Central memory CD8-positive, alpha-beta T cell (primary cell): ENCODE data around the gene C1GALT1.

Source experiments
- ATAC-seq: fragments of 150-1000 bp; cut with Tn5 transposase; replicated peaks from 2 replicates; pipeline ENCODE4 v1.10.0; 2022; ENCODE audit warnings: mild to moderate bottlenecking, moderate FRiP score, moderate number of reproducible peaks; ENCODE audit not compliant: poor library complexity, severe bottlenecking; ENCODE audit errors: extremely low read depth
- DNase-seq, 2 donors: peaks; one replicate each; pipeline ENCODE4 v3.0.0; 2021; ENCODE audit warnings: low spot score in 2 of 2
- H3K27ac Mint-ChIP-seq: one replicate; pipeline ENCODE4 v1.8.0; 2022; ENCODE audit warnings: low read depth, mild to moderate bottlenecking, moderate library complexity, mixed read lengths
- H3K27me3 Mint-ChIP-seq: one replicate; pipeline ENCODE4 v1.8.0; 2022; ENCODE audit warnings: mixed read lengths
- H3K36me3 Mint-ChIP-seq: one replicate; pipeline ENCODE4 v1.8.0; 2022; ENCODE audit warnings: mild to moderate bottlenecking, moderate library complexity, mixed read lengths; ENCODE audit not compliant: insufficient read depth
- H3K4me1 Mint-ChIP-seq: one replicate; pipeline ENCODE4 v1.8.0; 2022; ENCODE audit warnings: mixed read lengths
- H3K4me3 Mint-ChIP-seq: one replicate; pipeline ENCODE4 v1.8.0; 2022; ENCODE audit warnings: mild to moderate bottlenecking, moderate library complexity, mixed read lengths
- H3K9me3 Mint-ChIP-seq: one replicate; pipeline ENCODE4 v1.8.0; 2022; ENCODE audit warnings: mixed read lengths

C1GALT1 gene

GRCh38 chr7:7257899-7258692 lies 75.8 kb downstream of the C1GALT1 start:
- Mint-ChIP-seq H3K27me3 (no peaks in the 10 kb centered on the region), H3K4me1 (peaks cover 28% of the 10 kb centered on the region), H3K4me3 (peak overlapping the region; percentile 66), H3K36me3 (peaks cover 5% of the 10 kb centered on the region), H3K9me3 (peaks cover 5% of the 10 kb centered on the region), H3K27ac (peak overlapping the region; percentile 91)
- DNase-seq (no peak), ATAC-seq (peak; percentile 77)

GRCh38 chr7:7261863-7262262 lies 79.5 kb downstream of the C1GALT1 start:
- Mint-ChIP-seq H3K36me3 (peaks cover 7% of the 10 kb centered on the region), H3K9me3 (peaks cover 5% of the 10 kb centered on the region), H3K4me1 (peaks cover 23% of the 10 kb centered on the region), H3K27me3 (no peaks in the 10 kb centered on the region), H3K4me3 (no peak overlapping the region), H3K27ac (no peak overlapping the region)
- ATAC-seq (no peak), DNase-seq (no peak)

DNA sequence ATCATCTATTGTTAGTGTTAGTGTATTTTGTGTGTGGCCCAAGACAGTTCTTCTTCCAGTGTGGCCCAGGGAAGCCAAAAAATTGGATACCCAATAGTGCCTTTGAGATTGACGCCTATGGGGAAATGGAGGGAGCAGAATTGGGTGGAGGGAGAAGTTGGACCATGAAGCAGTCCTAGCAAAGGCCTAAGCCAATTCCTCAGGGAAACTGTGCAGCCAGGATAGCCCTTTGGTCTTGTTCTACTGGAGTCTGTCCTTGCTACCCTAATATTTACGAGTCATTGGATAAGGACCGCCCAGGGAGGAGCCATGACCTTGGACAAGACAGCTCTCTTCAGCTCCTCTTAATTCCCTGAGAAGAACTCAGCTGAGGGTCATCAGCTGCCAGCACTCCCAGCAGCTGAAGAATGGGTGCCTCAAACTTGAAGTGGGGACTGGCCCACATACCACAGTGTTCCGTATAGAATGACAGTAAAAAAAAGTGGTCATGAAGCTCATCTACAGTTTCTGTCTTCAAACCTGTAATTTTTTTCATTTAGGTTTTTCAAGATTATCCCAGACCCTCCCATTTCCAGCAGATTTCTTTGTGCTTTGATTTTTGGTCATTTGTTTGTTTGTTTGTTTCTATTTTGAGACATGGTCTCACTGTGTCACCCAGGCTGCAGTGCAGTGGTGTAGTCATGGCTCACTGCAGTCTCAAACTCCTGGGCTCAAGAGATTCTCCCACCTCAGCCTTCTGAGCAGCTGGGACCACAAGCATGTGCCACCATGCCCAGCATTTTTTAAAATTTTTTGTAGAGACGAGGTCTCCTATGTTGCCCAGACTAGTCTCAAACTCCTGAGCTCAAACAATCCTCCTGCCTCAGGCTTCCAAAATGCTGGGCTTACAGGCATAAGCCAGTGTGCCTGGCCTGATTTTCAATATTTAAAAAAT lies 81.2 kb downstream of the C1GALT1 start:
- Mint-ChIP-seq H3K27ac (no peak overlapping the region), H3K27me3 (no peaks in the 10 kb centered on the region), H3K9me3 (peaks cover 5% of the 10 kb centered on the region), H3K4me1 (peaks cover 10% of the 10 kb centered on the region), H3K36me3 (peaks cover 5% of the 10 kb centered on the region), H3K4me3 (no peak overlapping the region)
- ATAC-seq (no peak), DNase-seq (no peak)

DNA sequence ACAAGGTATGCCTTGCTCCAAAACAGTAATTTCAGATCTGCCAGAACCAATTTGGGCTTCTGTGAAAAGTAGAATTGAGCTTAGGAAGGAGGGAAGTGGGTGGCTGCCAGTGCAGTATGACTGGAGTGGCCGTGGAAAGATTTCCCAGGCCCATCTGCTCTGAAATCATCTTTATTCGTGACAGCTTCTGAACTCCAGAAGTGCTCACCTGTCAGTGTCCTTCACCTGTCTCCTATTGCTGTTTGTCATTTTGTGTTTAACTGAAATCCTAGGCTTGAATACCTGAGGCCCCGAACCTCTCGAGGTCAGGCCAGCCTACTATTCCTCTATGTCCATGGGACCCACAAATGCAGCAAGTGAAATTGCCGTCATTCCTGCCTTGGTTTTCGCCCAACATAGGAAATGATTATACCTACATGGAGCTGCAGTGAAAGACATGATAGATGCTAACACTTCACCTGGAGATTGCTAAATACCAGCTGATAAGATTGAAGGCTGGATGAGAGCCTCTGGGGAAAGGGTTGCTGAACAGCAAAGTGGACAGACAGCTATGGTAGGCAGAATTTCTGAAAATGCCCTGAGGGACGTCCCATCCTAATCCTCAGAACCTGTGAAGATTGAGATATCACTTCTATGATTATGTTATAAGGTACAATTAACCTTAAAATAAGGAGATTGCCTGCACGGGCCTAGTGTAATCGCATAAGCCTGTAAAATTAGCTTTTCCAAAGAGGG lies 82.1 kb downstream of the C1GALT1 start:
- Mint-ChIP-seq H3K27me3 (no peaks in the 10 kb centered on the region), H3K4me3 (no peak overlapping the region), H3K4me1 (peaks cover 2% of the 10 kb centered on the region), H3K9me3 (peaks cover 5% of the 10 kb centered on the region), H3K27ac (no peak overlapping the region), H3K36me3 (peaks cover 2% of the 10 kb centered on the region)
- no peak for ATAC-seq
- no peak for DNase-seq

DNA sequence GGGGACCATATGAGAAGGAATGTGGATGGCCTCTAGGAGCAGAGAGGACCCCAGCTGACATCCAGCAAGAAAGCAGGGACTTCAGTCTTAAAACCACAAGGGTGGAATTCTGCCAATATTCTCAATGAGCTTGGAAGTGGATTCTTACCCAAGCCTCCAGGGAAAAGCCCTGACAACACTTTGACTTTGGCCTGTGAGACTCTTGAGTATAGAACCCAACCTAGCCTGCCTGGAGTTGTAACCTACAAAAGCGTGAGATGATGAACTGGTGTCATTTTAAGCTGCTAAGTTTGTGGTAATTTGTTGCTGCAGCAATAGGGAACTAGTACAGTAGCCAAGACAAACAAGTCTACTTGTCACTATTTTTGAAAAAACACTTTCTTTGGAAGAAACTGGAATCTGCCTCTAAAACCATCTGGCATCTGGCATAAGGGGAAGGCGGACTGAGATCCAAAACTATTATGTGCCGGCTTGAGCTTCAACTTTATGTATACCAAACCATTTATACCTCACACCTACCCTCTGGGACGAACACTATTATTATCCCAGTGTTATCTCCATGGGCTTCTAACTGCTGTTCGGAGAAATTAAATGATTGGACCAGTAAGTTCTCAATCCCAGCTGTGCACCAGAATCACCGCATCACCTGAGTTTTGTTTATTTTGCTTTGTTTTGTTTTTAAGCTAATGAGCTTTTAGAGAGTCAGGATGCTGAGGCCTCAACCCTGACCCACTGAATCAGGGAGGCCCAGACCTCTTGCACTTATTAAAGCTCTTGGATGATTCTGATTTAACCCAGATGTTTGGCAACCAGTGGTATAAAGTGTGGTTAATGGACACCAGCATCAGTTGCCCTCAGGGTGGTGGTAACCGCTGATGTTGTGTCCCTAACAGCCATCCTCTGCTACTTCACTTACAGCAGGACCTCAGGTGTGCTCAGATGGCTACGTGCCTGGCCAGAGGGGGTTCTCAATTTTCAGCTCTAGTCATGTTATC lies 83.0 kb downstream of the C1GALT1 start:
- no peak overlapping the region for H3K27ac Mint-ChIP-seq
- H3K36me3 Mint-ChIP-seq = peaks cover 2% of the 10 kb centered on the region
- no peak for ATAC-seq
- no peak overlapping the region for H3K4me3 Mint-ChIP-seq
- peaks cover 5% of the 10 kb centered on the region for H3K9me3 Mint-ChIP-seq
- no peaks in the 10 kb centered on the region for H3K4me1 Mint-ChIP-seq
- no peak for DNase-seq
- no peaks in the 10 kb centered on the region for H3K27me3 Mint-ChIP-seq

DNA sequence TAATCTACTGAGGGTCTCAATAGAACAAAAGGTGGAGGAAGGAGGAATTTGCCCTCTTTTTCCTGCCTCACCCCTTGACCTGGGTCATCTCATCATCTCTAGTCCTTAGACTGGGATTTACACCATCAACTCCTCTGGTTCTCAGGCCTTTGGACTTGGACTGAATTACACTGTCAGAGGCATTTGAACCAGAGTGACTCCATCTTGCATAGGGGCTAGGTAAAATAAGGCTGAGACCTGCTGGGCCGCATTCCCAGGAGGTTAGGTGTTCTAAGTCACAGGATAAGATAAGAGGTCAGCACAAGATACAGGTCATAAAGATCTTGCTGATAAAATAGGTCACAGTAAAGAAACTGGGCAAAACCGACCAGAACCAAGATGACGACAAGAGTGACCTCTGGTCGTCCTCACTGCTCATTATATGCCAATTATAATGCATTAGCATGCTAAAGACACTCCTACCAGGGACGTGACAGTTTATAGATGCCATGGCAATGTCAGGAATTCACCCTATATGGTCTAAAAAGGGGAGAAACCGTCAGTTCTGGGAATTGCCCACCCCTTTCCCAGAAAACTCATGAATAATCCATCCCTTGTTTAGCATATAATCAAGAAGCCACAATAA lies 84.0 kb downstream of the C1GALT1 start:
- DNase-seq = no peak
- no peak for ATAC-seq
- H3K4me1 Mint-ChIP-seq = no peaks in the 10 kb centered on the region
- H3K9me3 Mint-ChIP-seq = peaks cover 3% of the 10 kb centered on the region
- no peak overlapping the region for H3K4me3 Mint-ChIP-seq
- H3K27me3 Mint-ChIP-seq = peaks cover 10% of the 10 kb centered on the region
- peaks cover 2% of the 10 kb centered on the region for H3K36me3 Mint-ChIP-seq
- H3K27ac Mint-ChIP-seq = no peak overlapping the region

DNA sequence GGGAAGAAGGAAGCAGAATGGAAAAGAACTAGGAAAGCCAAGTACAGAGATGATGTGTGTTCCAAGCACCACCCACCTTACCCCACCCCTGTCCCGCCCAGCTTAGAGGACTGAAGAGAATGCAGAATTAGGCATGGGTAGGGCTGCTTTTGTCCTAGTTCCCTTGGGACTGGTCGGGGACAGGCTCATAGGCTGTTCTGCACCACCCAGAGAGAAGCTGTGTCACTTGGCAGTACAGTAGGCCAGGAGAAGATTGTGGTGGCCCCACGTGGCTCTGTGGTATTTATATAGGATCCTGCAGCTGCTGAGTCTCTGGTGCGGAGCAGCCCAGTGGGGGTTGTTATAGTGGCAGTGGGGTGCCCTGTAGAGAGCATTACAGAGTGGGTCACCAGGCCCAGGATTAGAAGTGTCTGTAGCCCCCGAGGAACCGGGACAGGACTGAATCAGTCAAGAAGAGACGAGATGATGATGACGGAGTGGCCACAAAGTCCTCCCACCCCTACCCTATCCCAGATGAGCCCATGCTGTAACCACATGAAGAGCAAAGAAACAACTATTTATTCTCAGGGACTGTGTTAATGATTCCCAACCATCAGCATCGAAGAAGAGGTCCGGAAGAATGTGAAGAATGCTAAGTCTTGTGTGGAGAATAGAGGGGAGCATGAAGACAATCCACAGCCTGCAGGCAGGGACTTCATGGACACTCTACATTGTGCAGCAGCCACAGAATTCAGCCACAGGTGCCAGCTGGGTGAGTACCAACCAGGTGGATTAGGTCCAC lies 88.9 kb downstream of the C1GALT1 start:
- ATAC-seq = no peak
- peaks cover 5% of the 10 kb centered on the region for H3K4me1 Mint-ChIP-seq
- H3K27me3 Mint-ChIP-seq = peaks cover 24% of the 10 kb centered on the region
- no peak overlapping the region for H3K27ac Mint-ChIP-seq
- no peaks in the 10 kb centered on the region for H3K36me3 Mint-ChIP-seq
- H3K4me3 Mint-ChIP-seq = no peak overlapping the region
- no peak for DNase-seq
- H3K9me3 Mint-ChIP-seq = no peaks in the 10 kb centered on the region

GRCh38 chr7:7272294-7272693 lies 90.0 kb downstream of the C1GALT1 start:
- Mint-ChIP-seq H3K36me3 (no peaks in the 10 kb centered on the region), H3K27me3 (peaks cover 24% of the 10 kb centered on the region), H3K4me3 (no peak overlapping the region), H3K4me1 (peaks cover 5% of the 10 kb centered on the region), H3K9me3 (no peaks in the 10 kb centered on the region), H3K27ac (no peak overlapping the region)
- no peak for DNase-seq
- ATAC-seq = no peak

DNA sequence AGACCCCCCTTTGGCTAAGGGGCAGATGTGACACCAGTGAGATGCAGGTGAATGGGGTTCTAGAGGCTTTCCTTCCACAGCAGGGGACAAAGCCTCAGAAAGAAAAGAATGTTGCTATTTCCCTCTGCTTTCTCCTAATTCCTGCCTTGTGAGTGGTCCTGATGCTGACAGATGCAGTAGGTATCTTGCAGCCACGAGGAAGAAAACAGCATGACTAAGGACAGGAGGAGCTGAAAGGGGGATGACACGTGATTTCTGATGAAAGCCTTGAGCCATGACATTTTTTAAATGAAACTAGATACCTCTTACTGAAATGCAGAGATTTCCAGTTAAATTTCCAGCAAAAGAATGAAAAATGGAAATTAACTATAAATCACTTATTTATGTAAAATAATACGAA lies 92.4 kb downstream of the C1GALT1 start:
- ATAC-seq (no peak), DNase-seq (no peak)
- H3K27me3 Mint-ChIP-seq = peaks cover 24% of the 10 kb centered on the region
- H3K9me3 Mint-ChIP-seq = no peaks in the 10 kb centered on the region
- no peak overlapping the region for H3K4me3 Mint-ChIP-seq
- H3K36me3 Mint-ChIP-seq = no peaks in the 10 kb centered on the region
- H3K4me1 Mint-ChIP-seq = peaks cover 5% of the 10 kb centered on the region
- no peak overlapping the region for H3K27ac Mint-ChIP-seq

- DNase-seq (no peak), ATAC-seq (no peak)
- Mint-ChIP-seq H3K27ac (no peak overlapping the region), H3K4me3 (no peak overlapping the region), H3K27me3 (peaks cover 27% of the 10 kb centered on the region), H3K4me1 (peaks cover 5% of the 10 kb centered on the region), H3K9me3 (no peaks in the 10 kb centered on the region), H3K36me3 (no peaks in the 10 kb centered on the region)
These were observed 93.8 kb downstream of the C1GALT1 start for GRCh38 chr7:7276161-7276560.
